ENCODE measurements around the gene TBC1D22A.
"Not testable (repeated sequence)": the region's sequence is repeated elsewhere in the genome, so short reads cannot be mapped to it uniquely, and the experiment has no call there.

Gene TBC1D22A

GRCh38 chr22:47042861-47043496 lies 280.5 kb downstream of the TBC1D22A start:
- DNase-seq: no peak
- intact Hi-C loops (cut with DNase I): no loop called here

GRCh38 chr22:47043835-47044721 lies 281.6 kb downstream of the TBC1D22A start:
- peak in 5 of 42 donors; percentile 13 to 35 (median 20) for DNase-seq

GRCh38 chr22:47044722-47045535 lies 282.5 kb downstream of the TBC1D22A start:
- intact Hi-C loops (cut with DNase I): no loop called here
- no peak for DNase-seq

More at GRCh38 chr22:47043835-47044721, 281.6 kb downstream of the TBC1D22A start:
- intact Hi-C loops (cut with DNase I): no loop called here

- intact Hi-C loops (cut with DNase I): no loop called here
- no peak for DNase-seq
Observed at GRCh38 chr22:47045691-47046410, 283.4 kb downstream of the TBC1D22A start.

- DNase-seq: no peak
- intact Hi-C loops (cut with DNase I): no loop called here
Observed at GRCh38 chr22:47046411-47047065, 284.1 kb downstream of the TBC1D22A start.

GRCh38 chr22:47047321-47048122 lies 285.1 kb downstream of the TBC1D22A start:
- no peak for DNase-seq
- intact Hi-C loops (cut with DNase I): no loop called here

- no peak for DNase-seq
- intact Hi-C loops (cut with DNase I): no loop called here
Observed at GRCh38 chr22:47048123-47049077, 285.9 kb downstream of the TBC1D22A start.

- no peak for DNase-seq
- intact Hi-C loops (cut with DNase I): no loop called here
Observed at GRCh38 chr22:47049078-47049624, 286.7 kb downstream of the TBC1D22A start.

GRCh38 chr22:47049736-47050400 lies 287.4 kb downstream of the TBC1D22A start:
- intact Hi-C loops (cut with DNase I); DNase-seq: not testable (repeated sequence)

- DNase-seq: no peak
- intact Hi-C loops (cut with DNase I): no loop called here
Observed at GRCh38 chr22:47050401-47051051, 288.1 kb downstream of the TBC1D22A start.

GRCh38 chr22:47051441-47052071 lies 289.1 kb downstream of the TBC1D22A start:
- DNase-seq: no peak

GRCh38 chr22:47052236-47053012 lies 290.0 kb downstream of the TBC1D22A start:
- DNase-seq: no peak

More at GRCh38 chr22:47051441-47052071, 289.1 kb downstream of the TBC1D22A start:
- intact Hi-C loops (cut with DNase I): no loop called here

GRCh38 chr22:47053013-47053725 lies 290.7 kb downstream of the TBC1D22A start:
- no peak for DNase-seq
- intact Hi-C loops (cut with DNase I): no loop called here

More at GRCh38 chr22:47052236-47053012, 290.0 kb downstream of the TBC1D22A start:
- intact Hi-C loops (cut with DNase I): no loop called here

Data from head of caudate nucleus (tissue), 42 donors.